Measurements from ENCODE around the gene C3.
"Not testable (repeated sequence)": the region's sequence is repeated elsewhere in the genome, so short reads cannot be mapped to it uniquely, and the experiment has no call there.

Gene C3

GRCh38 chr19:6632747-6633455, 87.5 kb downstream of the C3 start:
- peak; percentile 58 for TF ChIP-seq CTCF (IDR thresholded peaks at IDR 0.05; ENCODE audit: low read length, missing control alignments)
- peak; percentile 69 for DNase-seq (ENCODE audit: low read depth)
- H3K4me3 ChIP-seq (replicated peaks; ENCODE audit: low read depth, low read length): not testable (repeated sequence)

GRCh38 chr19:6632002-6632621, 88.3 kb downstream of the C3 start:
- peak; percentile 96 for TF ChIP-seq CTCF (IDR thresholded peaks at IDR 0.05; ENCODE audit: low read length, missing control alignments)
- peak; percentile 84 for DNase-seq (ENCODE audit: low read depth)
- H3K4me3 ChIP-seq (replicated peaks; ENCODE audit: low read depth, low read length): no peak overlapping the region
